ENCODE results near the gene IGFBP5.

DNA sequence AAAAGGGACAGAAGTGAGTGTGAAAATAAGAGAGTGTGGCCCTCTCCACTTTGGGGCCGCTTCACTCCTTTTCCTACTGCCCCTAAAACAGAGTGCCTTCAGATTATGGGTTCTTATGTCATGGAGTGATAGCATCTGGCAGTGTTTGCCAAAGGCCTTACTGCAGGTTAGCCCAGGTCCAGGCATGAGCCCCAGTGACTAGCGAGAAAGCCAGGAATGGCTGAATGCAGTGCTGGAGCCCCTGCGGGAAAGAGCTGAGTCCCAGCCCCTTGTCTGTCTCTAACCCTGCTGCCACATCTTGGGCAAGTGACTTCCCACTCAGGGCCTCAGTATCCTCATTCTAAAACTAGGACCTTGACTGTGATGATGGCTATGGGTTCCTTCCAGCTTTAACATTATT is 6.0 kb downstream of the IGFBP5 start:
- TF ChIP-seq, protein P1, sequence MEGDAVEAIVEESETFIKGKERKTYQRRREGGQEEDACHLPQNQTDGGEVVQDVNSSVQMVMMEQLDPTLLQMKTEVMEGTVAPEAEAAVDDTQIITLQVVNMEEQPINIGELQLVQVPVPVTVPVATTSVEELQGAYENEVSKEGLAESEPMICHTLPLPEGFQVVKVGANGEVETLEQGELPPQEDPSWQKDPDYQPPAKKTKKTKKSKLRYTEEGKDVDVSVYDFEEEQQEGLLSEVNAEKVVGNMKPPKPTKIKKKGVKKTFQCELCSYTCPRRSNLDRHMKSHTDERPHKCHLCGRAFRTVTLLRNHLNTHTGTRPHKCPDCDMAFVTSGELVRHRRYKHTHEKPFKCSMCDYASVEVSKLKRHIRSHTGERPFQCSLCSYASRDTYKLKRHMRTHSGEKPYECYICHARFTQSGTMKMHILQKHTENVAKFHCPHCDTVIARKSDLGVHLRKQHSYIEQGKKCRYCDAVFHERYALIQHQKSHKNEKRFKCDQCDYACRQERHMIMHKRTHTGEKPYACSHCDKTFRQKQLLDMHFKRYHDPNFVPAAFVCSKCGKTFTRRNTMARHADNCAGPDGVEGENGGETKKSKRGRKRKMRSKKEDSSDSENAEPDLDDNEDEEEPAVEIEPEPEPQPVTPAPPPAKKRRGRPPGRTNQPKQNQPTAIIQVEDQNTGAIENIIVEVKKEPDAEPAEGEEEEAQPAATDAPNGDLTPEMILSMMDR (IDR thresholded peaks at IDR 0.05 in 4 of 5, conservative IDR thresholded peaks at IDR 0.05 in 1 of 5), result no peak
- TF ChIP-seq POLR2A (IDR thresholded peaks at IDR 0.05), result no peak
